Caco-2 (cell line): ENCODE measurements around the gene PNPLA7. TPM values are rescaled to one million over a fixed set of nuclear protein-coding genes. Genes with fewer than 3 reads are reported as not detected.

Experiments used
- BruUV-seq: library from RNA; stranded (reverse); fragments of 400-500 nt; replicated peaks from 2 replicates; lab custom pipeline; 2021; lab: Mats Ljungman, UMichigan
- CTCF ChIA-PET: fragments of 300-600 bp; sonication (Branson Sonifier 250); formaldehyde crosslinking; loops from one replicate; lab custom pipeline; 2022; ENCODE audit warnings: antibody characterized with exemption; lab: Charles Lee
- POLR2A ChIA-PET: fragments of 300-600 bp; sonication (Branson Sonifier 250); formaldehyde crosslinking; loops from one replicate; lab custom pipeline; 2022; ENCODE audit warnings: antibody characterized with exemption; lab: Charles Lee
- DNase-seq, 2 experiments: peaks; one replicate each; pipeline versions ENCODE4 v3.0.0 to v3.0.0-alpha.2; 2020 to 2022
- H3K27me3 ChIP-seq: replicated peaks from 2 replicates; pipeline ENCODE4 v1.6.0; 2011; ENCODE audit warnings: low read length; ENCODE audit not compliant: control insufficient read depth, insufficient read depth
- H3K36me3 ChIP-seq: 2 replicates; pipeline ENCODE4 v1.5.1; 2011; ENCODE audit warnings: low read length; ENCODE audit not compliant: control insufficient read depth, insufficient read depth
- H3K4me1 ChIP-seq: fragments of 250-450 bp; sonication (Bioruptor Pico); 2 replicates; pipeline ENCODE4 v1.5.1; 2020; ENCODE audit warnings: mild to moderate bottlenecking
- H3K4me3 ChIP-seq: 2 replicates; pipeline ENCODE4 v1.5.1; 2011; ENCODE audit warnings: low read depth, mild to moderate bottlenecking, control low read depth, low read length
- H3K9me3 ChIP-seq: fragments of 250-450 bp; sonication (Bioruptor Pico); 2 replicates; pipeline ENCODE4 v1.5.1; 2020; ENCODE audit warnings: mild to moderate bottlenecking, moderate library complexity
- H3K27ac Mint-ChIP-seq: one replicate; pipeline ENCODE4 v1.8.0; 2022; ENCODE audit warnings: mixed read lengths; ENCODE audit not compliant: unreplicated experiment
- H3K27me3 Mint-ChIP-seq: one replicate; pipeline ENCODE4 v1.8.0; 2022; ENCODE audit warnings: mixed read lengths; ENCODE audit not compliant: insufficient read depth, unreplicated experiment
- H3K36me3 Mint-ChIP-seq: one replicate; pipeline ENCODE4 v1.8.0; 2022; ENCODE audit warnings: mild to moderate bottlenecking, mixed read lengths; ENCODE audit not compliant: insufficient read depth, unreplicated experiment
- H3K4me1 Mint-ChIP-seq: one replicate; pipeline ENCODE4 v1.8.0; 2022; ENCODE audit warnings: low read depth, mixed read lengths; ENCODE audit not compliant: unreplicated experiment
- H3K4me3 Mint-ChIP-seq: one replicate; pipeline ENCODE4 v1.8.0; 2022; ENCODE audit warnings: mild to moderate bottlenecking, moderate library complexity, mixed read lengths; ENCODE audit not compliant: unreplicated experiment
- H3K9me3 Mint-ChIP-seq: one replicate; pipeline ENCODE4 v1.8.0; 2022; ENCODE audit warnings: mixed read lengths; ENCODE audit not compliant: unreplicated experiment
- CTCF ChIP-seq, 2 experiments: fragments of 200-600 bp in 1 of 2; IDR thresholded peaks; 1 replicate in 1 of 2; 2 replicates in 1 of 2; pipeline versions ENCODE4 v1.5.1 to v1.8.0; 2011 to 2022; ENCODE audit warnings: antibody characterized with exemption in 1 of 2, control low read depth in 1 of 2, inconsistent platforms in 1 of 2, low read depth in 1 of 2, low read length in 1 of 2, mild to moderate bottlenecking in 1 of 2, moderate library complexity in 1 of 2; ENCODE audit not compliant: insufficient read depth in 1 of 2, severe bottlenecking in 1 of 2, unreplicated experiment in 1 of 2
- intact Hi-C: fragments of 100-400 bp; cut with micrococcal nuclease; formaldehyde crosslinking; loops from one replicate; pipeline ENCODE4 v1.10.0; 2022; ENCODE audit not compliant: unreplicated experiment
- total RNA-seq: library from RNA; stranded (reverse); gene quantifications from 2 replicates; pipeline ENCODE4 v1.2.3, GENCODE V29; 2022

Gene PNPLA7
- total RNA-seq, 1 experiment from 2014 or later, result 1.8 TPM

- no peak overlapping the region for H3K4me3 ChIP-seq
- ChIA-PET POLR2A (interaction anchor here (0.6 kb wide), 1 partner anchor 393 kb away, joined by 3 read pairs; no protein-coding TSS in a partner anchor), CTCF (no interaction called here)
- no peak for TF ChIP-seq CTCF (IDR thresholded peaks at IDR 0.05; ENCODE audit: insufficient read depth in 1 of 2, low read depth in 1 of 2, low read length in 1 of 2, severe bottlenecking in 1 of 2, unreplicated experiment in 1 of 2)
- Mint-ChIP-seq H3K27me3 (no peaks in the 10 kb centered on the region), H3K9me3 (peaks cover 19% of the 10 kb centered on the region), H3K27ac (no peak overlapping the region), H3K36me3 (peaks cover 4% of the 10 kb centered on the region), H3K4me3 (no peak overlapping the region), H3K4me1 (peaks cover 7% of the 10 kb centered on the region)
- H3K27me3 ChIP-seq, result no peaks in the 10 kb centered on the region
- no peaks in the 10 kb centered on the region for H3K36me3 ChIP-seq
- H3K9me3 ChIP-seq, result peaks cover 13% of the 10 kb centered on the region
- no TSS peak for BruUV-seq
- H3K4me1 ChIP-seq, result peaks cover 11% of the 10 kb centered on the region; the same call in 1 of the 2 replicates
- intact Hi-C loops, result no loop called here
- peak in 1 of 2 experiments; percentile 62 for DNase-seq
These were observed 71.0 kb downstream of the PNPLA7 start for GRCh38 chr9:137478962-137479861.

- Mint-ChIP-seq H3K36me3 (peaks cover 4% of the 10 kb centered on the region), H3K9me3 (peaks cover 26% of the 10 kb centered on the region), H3K27ac (no peak overlapping the region), H3K4me3 (no peak overlapping the region), H3K4me1 (peaks cover 7% of the 10 kb centered on the region), H3K27me3 (no peaks in the 10 kb centered on the region)
- Histone ChIP-seq H3K4me1 (peaks cover 11% of the 10 kb centered on the region; the same call in 1 of the 2 replicates), H3K36me3 (no peaks in the 10 kb centered on the region), H3K4me3 (no peak overlapping the region), H3K9me3 (peaks cover 16% of the 10 kb centered on the region), H3K27me3 (no peaks in the 10 kb centered on the region)
- ChIA-PET POLR2A (no interaction called here), CTCF (no interaction called here)
- no TSS peak for BruUV-seq
- no peak for DNase-seq
- TF ChIP-seq CTCF (IDR thresholded peaks at IDR 0.05; ENCODE audit: insufficient read depth in 1 of 2, low read depth in 1 of 2, low read length in 1 of 2, severe bottlenecking in 1 of 2, unreplicated experiment in 1 of 2), result no peak
- intact Hi-C loops, result no loop called here
These were observed 71.6 kb downstream of the PNPLA7 start for GRCh38 chr9:137478613-137478961.

GRCh38 chr9:137477778-137478612, 72.2 kb downstream of the PNPLA7 start:
- peaks cover 4% of the 10 kb centered on the region for H3K36me3 Mint-ChIP-seq

More at GRCh38 chr9:137477778-137478612, 72.2 kb downstream of the PNPLA7 start:
- Histone ChIP-seq H3K4me3 (no peak overlapping the region), H3K9me3 (peaks cover 22% of the 10 kb centered on the region), H3K36me3 (no peaks in the 10 kb centered on the region), H3K4me1 (peaks cover 11% of the 10 kb centered on the region; the same call in 1 of the 2 replicates), H3K27me3 (no peaks in the 10 kb centered on the region)
- intact Hi-C loops, result no loop called here
- POLR2A ChIA-PET, result interaction anchor here (0.6 kb wide), 1 partner anchor 237 kb away, joined by 10 read pairs; the partner anchor contains the start of gene TUBB4B
- no TSS peak for BruUV-seq
- Mint-ChIP-seq H3K9me3 (peaks cover 31% of the 10 kb centered on the region), H3K27ac (no peak overlapping the region), H3K4me3 (no peak overlapping the region), H3K4me1 (peaks cover 7% of the 10 kb centered on the region), H3K27me3 (no peaks in the 10 kb centered on the region)
- CTCF ChIA-PET, result no interaction called here
- no peak for TF ChIP-seq CTCF (IDR thresholded peaks at IDR 0.05; ENCODE audit: insufficient read depth in 1 of 2, low read depth in 1 of 2, low read length in 1 of 2, severe bottlenecking in 1 of 2, unreplicated experiment in 1 of 2)
- peak in 1 of 2 experiments; percentile 29 for DNase-seq
